GM18907 (cell line): ENCODE results near the gene ZNF124.
A peak's percentile ranks its signal among the peaks of the same experiment; 100 is the strongest.
"Not testable (repeated sequence)": the region's sequence is repeated elsewhere in the genome, so short reads cannot be mapped to it uniquely, and the experiment has no call there.

Source experiments
- ATAC-seq: cut with Tn5 transposase; IDR thresholded peaks from one replicate; pipeline ENCODE4 v1.9.1; 2021; ENCODE audit warnings: mild to moderate bottlenecking, moderate library complexity; ENCODE audit not compliant: unreplicated experiment

Gene ZNF124

DNA sequence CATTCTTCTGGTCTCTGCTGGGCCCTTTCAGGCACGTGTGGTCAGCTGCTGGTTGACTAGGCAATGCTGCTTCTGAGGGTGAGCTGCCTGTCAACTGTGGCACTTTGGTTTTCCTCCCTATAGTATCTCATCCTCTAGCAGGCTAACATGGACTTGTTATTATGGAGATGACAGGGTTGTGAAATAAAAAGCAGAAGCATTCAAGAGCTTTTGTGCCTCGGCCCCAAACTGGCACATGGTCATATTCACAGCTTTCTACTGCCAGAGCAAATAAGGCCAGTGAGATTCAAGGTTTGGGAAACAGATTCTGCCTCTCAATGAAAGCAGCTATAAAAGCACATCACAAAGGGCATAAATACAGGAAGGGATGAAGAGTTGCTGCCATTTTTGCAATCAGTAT lies 1.6 kb upstream of the ZNF124 start:
- no peak for ATAC-seq

DNA sequence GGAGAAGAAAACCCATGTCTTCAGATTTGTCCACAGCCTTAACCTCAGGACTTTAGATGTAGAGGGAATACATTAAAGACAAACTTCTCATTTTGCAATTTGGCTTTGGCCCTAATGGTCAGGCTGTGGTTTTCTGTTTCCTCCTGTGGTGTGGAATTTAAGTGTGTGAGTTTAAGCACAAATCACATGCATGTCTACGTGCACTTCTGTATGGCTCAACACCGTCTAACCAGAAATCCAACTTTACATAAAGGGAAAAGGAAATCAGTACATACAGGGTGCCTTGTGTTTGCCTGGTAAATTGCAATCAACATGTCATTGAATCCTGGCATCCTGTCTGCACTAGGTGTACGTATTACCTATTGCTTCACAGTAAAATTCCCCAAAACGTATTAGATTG lies 1.2 kb upstream of the ZNF124 start:
- ATAC-seq = no peak

DNA sequence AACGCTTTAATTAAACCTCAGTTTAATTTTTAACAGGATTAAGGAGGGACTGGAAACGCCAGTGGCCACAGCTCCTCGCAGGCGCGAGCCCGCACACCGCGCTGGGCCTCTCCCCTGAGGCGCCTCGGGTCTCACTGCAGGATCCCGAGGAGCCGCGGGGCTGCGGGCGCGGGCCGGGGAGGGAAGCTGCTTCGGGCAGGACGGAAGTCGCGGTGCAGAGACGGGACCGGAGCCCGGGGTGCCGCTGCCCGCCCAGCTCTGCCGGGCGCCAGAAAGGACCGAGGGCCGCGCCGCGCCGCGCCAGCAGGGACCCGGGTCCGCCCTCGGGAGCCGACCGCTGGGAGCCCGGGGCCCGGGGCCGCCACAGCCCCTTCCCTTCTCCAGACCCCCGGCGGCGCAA lies 377 bp downstream of the ZNF124 start:
- peak; percentile 60 for ATAC-seq

DNA sequence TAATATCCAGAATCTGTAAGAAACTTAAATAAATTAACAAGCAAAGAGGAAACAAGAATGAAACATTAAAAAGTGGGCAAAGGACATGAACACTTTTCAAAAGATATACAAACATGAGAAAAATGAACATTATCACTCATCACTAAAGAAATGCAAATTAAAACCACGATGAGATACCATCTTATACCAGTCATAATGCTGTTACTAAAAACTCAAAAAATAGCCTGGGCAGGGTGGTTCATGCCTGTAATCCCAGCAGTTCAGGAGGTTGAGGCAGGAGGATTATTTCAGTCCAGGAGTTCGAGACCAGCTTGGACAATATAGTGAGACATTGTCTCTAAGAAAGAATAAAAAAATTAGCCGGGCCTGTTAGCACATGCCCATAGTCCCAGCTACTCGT lies 6.1 kb downstream of the ZNF124 start:
- ATAC-seq = no peak

DNA sequence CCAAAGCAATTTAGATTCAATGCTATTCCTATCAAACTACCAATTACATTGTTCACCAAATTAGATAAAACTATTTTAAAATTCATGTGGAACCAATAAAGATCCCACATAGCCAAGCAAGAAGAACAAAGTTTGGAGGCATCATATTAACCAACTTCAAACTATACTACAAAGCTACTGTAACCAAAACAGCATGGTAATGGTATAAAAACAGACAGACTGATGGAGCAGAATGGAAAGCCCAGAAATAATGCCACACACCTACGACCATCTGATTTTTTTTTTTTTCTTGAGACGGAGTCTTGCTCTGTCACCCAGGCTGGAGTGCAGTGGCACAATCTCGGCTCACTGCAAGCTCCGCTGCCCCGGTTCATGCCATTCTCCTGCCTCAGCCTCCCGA lies 7.1 kb downstream of the ZNF124 start:
- ATAC-seq = no peak

DNA sequence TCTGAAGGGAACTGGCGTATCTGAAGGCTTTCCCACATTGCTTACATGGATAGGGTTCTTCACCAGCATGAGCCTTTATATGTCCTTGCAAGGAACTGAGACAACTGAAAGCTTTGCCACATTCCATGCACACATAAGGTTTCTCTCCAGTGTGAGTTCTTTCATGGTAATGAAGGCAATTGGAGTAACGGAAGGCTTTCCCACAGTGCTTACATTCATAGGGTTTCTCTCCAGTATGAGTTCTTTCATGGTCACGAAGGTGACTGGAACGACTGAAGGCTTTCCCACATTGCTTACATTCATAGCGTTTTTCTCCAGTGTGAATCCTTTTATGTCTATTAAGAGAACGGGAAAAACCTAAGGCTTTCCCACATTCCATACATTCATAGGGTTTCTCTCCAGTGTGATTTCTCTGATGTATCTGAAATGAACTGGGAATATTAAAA lies 15.0 kb downstream of the ZNF124 start:
- ATAC-seq = no peak

DNA sequence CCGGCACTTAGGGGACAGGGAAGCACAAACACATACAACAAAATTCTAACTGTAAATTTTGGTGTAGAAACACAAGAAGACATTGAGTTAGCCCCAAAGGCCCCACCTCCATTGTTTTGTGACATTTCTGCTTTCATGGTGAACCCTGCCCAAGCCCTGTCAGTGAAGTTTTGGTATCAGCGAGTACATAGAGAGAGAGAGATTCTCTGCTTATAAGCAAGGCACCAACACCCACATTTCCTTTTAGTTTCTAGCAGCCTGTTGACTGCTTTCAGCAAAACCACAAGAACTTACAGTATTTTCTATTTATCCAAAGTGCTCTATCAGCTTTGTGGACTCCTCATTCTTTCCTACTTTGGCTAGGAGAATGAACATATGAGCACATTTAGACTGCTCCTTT lies 24.0 kb downstream of the ZNF124 start:
- no peak for ATAC-seq

DNA sequence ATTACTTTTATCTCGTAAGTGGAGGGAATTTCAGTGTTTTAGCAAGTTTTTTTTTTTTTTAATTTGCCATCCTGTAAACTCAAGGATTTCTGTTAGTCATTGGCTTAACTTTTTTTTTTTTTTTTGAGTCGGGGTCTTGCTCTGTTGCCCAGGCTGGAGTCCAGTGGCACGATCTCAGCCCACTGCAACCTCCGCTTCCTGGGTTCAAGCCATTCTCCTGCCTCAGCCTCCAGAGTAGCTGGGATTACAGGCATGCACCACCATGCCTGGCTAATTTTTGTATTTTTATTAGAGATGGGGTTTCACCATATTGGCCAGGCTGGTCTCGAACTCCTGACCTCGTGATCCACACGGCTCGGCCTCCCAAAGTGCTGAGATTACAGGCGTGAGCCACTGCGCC lies 24.7 kb downstream of the ZNF124 start:
- not testable (repeated sequence) for ATAC-seq

DNA sequence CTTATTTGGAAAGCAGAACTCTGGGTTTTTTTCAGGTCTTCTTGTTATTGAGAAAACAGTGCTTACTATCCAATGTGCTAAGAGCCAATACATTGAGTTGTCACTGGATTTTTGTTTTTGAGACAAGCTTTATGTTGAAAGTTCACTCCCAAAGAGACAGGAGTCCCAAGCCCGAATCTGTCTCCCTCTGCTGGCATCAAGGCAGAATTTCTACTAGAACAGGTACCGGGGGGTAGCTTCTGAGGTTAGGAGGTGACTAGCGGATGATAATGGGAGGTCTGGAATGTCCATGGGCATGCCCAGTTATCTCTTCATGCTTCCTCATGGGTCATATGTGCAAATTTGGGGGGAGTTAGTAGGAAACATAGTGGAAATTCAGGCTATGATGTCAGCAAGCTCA lies 25.1 kb downstream of the ZNF124 start:
- ATAC-seq = no peak

DNA sequence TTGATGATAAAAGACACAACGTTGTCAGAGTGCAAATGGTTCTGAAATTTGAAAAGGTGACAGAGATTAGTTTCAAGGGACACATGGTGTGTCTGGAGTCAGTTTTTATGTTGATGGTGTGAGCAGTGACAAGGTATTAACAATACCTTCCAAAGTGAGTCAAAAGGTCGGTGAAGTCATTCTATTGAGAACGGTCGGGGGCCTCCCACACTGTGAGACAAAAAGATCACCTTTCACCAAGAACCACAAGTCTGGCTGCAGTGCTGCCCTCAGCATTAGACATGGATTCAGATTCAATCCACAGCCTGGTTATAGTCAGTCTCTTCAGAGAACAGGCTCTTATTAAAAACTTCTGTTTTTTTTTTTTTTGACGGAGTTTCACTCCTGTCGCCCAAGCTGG lies 26.5 kb downstream of the ZNF124 start:
- no peak for ATAC-seq

DNA sequence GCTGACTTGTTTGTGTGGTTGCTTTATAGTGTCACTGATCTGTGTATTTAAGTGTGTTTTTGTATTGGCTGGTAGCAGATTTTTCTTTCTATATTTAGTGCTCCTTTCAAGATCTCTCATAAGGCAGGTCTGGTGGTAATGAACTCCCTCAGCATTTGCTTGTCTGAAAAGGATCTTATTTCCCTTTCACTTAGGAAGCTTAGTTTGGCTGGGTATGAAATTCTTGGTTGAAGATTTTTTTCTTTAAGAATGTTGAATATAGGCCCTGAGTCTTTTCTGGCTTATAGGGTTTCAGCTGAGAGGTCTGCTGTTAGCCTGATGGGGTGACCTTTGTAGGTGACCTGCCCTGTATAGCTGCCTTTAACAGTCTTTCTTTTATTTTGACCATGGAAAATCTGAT lies 32.3 kb downstream of the ZNF124 start:
- not testable (repeated sequence) for ATAC-seq

DNA sequence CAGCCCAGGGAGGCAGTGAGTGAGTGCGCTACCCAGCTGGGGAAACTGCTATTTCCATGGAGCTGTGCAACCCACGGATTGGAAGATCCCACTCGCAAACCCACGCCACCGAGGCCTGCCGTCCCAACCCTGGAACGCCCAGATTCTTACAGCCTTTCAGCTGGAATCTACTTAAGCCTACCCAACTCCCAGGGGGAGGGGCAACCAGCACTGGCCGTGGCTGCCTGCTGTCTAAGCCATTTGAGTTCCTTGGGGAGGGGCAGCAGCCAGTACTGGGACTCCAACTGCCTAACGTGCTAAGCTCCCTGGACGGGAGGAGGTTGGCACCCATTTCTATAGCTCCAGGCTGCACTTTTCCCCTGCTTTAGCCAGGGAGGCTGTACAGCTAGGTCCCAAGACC lies 40.6 kb downstream of the ZNF124 start:
- ATAC-seq = no peak

DNA sequence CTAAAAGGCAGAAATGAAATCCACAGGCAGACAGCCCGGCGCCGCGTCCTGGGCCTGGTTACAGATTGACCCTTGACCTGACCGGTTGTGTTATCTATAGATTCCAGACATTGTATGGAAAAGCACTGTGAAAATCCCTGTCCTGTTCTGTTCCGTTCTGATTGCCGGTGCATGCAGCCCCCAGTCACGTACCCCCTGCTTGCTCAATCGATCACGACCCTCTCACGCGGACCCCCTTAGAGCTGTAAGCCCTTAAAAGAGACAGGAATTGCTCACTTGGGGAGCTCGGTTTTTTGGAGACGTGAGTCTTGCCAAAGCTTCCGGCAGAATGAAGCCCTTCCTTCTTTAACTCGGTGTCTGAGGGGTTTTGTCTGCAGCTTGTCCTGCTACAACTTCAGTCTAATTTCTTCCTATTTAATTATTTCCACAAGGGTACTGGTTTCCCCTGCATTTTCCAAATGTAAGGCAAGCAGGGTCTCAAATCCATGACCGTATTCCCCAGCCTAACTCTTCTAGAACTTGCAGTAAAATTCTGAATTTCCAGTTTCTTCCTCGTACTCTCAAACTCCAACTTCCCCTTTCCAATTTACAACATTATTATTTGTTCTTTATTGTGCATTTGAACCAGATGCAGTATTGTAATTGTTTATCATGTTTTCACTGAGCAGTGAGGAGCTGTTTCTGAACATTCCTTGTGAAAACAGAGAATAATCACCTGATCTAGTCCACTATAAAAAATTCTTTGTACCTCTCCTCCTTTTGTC lies 44.1 kb downstream of the ZNF124 start:
- not testable (repeated sequence) for ATAC-seq

DNA sequence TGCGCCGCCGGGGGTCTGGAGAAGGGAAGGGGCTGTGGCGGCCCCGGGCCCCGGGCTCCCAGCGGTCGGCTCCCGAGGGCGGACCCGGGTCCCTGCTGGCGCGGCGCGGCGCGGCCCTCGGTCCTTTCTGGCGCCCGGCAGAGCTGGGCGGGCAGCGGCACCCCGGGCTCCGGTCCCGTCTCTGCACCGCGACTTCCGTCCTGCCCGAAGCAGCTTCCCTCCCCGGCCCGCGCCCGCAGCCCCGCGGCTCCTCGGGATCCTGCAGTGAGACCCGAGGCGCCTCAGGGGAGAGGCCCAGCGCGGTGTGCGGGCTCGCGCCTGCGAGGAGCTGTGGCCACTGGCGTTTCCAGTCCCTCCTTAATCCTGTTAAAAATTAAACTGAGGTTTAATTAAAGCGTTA lies 45.2 kb downstream of the ZNF124 start:
- ATAC-seq = peak; percentile 73

DNA sequence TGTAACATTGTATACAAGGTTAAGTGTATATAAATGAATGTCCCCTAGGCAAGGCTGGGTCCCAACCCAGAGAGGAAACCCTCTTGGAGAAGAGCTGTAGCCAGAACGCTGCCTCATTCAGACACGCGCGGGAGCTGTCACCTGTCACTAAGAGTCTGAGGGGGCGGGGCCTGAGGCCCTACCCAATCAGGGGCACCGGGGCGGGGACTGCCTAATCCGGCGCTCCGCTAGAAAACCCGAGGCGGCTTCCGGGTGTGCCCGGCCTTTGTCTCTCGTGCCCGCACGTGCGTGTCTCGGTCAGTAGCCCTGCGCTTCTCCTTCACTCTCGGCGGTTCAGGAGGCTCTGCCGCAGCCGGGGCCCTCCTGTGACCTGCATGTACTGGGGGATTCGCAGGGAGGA lies 45.7 kb downstream of the ZNF124 start:
- peak; percentile 99 for ATAC-seq

DNA sequence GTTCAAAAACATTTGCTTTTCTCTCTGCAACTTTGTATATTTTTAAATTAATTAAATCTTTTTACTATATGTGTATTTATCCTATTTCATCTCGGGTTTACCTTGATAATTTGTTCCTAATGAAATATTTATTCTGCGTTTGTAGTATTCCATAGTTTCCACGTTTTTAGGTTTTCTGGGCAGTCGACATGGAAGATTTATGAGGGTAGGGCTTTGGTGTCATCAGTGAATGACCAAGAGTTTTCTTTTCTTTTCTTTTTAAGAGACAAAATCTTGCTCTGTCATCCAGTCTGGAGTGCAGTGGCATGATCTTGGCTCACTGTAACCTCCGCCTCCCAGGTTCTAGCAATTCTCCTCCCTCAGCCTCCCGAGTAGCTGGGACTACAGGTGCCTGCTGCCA lies 50.4 kb downstream of the ZNF124 start:
- ATAC-seq = no peak

DNA sequence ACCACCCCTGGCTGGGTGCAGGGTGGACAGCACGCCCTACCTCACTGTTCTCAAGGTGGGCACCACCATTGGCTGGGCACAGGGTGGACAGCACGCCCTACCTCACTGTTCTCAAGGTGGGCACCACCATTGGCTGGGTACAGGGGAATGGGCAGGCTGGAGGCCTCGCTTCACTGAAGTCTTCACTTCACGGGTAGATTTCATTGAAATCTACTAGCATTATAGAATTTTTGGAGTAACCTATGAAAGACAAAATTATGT lies 51.5 kb downstream of the ZNF124 start:
- not testable (repeated sequence) for ATAC-seq

DNA sequence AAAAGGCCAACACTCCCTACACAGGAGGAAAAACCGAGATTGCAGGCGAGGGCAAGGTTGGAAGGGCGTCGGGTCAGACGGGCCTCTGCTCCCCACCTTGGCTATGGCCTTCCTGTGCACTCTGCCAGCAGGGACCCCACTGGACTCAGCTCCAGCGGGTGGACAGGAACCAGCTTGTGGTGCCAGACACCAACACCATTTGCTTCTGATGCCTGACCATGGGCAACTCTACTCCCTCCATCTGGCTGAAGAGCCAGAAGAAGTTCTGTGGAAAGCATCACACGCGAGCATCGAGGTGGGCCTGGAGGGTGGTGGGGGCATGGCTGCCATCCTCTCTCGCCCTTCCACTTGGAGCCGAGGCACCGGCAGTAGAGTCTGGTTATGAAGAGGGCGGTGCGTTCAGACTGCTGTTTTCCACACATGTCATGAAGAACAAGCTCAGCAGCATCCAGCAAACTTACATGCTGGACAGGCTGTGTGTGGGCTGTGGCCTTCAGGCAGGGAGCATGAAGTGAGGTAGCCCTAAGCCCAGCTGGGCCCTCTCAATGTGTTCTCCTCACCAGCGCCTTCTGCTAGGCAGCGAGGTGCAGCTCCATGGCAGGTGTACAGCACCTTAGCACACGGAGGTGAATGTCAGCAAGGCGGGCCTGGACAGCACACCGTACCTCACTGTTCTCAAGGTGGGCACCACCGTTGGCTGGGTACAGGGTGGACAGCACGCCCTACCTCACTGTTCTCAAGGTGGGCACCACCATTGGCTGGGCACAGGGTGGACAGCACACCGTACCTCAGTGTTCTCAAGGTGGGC lies 52.0 kb downstream of the ZNF124 start:
- no peak for ATAC-seq

DNA sequence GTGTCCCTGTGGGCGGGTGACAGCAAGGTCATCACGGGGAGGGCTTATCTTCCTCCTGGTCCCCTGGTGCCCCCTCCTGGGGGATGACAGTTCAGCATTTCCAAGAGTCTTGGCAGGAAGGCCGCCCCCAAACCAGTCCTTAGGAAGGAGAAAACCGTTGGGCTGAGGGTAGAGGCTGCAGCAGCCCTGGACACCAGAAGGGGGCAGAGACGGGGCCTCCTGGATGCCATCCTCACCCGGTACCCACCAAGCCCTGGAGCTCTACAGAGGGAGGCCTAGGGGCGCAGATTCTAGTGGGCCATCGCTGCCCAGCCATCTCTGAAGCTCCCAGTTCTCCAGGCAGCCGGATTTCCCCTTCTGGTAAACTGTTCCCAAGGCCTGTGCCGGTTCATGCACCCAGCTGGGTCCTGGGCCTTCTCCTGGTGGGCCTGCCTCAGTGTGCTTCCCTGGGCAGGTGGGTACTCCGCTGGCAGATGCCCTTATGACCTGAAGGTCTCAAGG lies 52.8 kb downstream of the ZNF124 start:
- ATAC-seq = no peak

DNA sequence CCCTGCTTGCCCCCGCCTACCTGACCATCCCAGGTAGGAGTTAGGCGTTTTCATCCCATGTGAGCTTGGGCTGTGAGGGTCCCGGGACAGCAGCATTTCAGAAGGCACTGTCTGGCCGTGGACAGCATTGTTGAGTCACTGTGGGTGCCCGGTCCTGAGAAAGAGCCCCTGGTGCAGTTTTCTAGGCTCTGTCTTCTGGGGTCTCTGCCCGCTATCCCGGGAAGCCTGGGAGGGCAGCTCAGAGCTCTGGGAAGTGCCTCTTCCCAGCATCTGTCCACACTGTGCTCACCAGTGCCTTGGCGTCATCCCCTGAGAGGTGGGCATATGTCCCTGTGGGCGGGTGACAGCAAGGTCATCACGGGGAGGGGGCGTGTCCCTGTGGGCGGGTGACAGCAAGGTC lies 56.3 kb downstream of the ZNF124 start:
- ATAC-seq = no peak

DNA sequence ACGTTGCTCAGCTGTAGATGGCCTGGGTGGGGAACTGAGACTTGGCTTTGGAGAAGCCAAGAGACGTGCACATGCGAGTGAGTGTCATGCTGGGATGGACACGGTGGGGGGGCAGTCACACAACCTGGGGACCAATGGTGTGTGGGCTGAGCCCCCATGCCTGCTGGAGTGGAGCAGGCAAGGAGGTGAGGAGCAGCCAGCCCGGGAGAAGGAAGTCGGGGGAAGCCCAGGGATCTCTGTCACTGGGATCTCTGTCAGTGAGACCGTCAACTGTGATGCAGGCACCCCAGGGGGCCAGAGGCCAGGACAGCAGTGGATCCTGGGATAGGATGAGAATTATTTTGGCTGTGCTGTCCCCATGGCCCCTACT lies 56.7 kb downstream of the ZNF124 start:
- no peak for ATAC-seq

DNA sequence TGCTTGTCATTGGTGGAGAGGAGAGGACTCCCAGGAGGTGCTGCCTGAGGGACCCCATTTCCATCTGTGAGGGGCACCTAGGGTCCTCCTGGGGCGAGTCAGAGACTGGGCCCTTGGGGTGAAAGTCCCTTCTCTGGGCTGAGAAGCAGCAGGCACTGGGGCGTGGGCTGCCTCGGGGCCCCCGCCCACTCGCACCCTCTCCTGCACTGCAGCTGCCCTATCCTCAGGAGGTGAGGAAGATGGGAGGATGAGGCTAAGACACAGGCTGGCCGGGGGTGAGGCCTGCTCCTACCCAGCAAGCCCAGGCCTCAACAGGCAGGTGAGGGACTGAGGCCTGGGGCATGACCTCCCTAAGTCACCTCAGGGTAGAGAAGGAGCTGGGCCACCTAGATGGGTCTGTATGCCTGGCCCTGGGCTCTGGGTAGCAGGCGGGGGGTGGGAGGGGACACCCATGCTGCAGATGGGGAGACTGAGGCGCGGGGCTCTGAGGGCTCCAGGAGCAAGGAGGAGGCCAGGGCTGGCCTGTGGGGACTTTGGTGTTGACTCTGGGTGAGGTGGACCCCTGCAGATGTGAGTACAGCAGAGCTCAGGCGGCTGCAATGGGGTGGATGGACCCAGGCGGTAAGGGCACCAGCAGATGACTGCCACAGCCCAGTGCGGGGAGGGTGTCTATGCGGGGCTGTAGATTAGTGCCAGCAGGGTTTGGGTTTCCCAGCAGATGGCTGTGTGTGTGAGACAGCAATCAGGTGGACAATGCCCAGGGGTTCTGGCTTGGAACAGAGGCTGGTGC lies 57.3 kb downstream of the ZNF124 start:
- ATAC-seq = no peak
